GM23338 (cell line): ENCODE results near the gene MARVELD3. TPM values are rescaled to one million over a fixed set of nuclear protein-coding genes. Genes with fewer than 3 reads are reported as not detected.

ENCODE experiments used
- ATAC-seq: fragments of 200-7000 bp; cut with Tn5 transposase; 3 replicates; pipeline ENCODE4 v1.9.1; 2020
- DNase-seq: peaks from one replicate; pipeline ENCODE4 v3.0.0-alpha.2; 2015; ENCODE audit warnings: low spot score
- H2AFZ ChIP-seq: fragments of 200-600 bp; sonication (generic); 2 replicates; pipeline ENCODE4 v1.8.0; 2016; ENCODE audit warnings: antibody characterized with exemption, mild to moderate bottlenecking, moderate library complexity
- H3F3A ChIP-seq: fragments of 200-600 bp; sonication (generic); replicated peaks from 2 replicates; pipeline ENCODE4 v1.8.0; 2017; ENCODE audit warnings: antibody characterized with exemption, mixed run types, low read depth
- H3K27ac ChIP-seq: fragments of 200-600 bp; sonication (generic); 2 replicates; pipeline ENCODE4 v1.6.1; 2016; ENCODE audit warnings: low read depth
- H3K27me3 ChIP-seq: fragments of 200-600 bp; sonication (generic); 2 replicates; pipeline ENCODE4 v1.8.0; 2016; ENCODE audit warnings: mild to moderate bottlenecking, mixed run types, moderate library complexity; ENCODE audit not compliant: insufficient read depth
- H3K36me3 ChIP-seq: fragments of 200-600 bp; sonication (generic); 2 replicates; pipeline ENCODE4 v1.8.0; 2016; ENCODE audit warnings: mild to moderate bottlenecking; ENCODE audit not compliant: insufficient read depth
- H3K4me1 ChIP-seq: fragments of 200-600 bp; sonication (generic); 2 replicates; pipeline ENCODE4 v1.8.0; 2016; ENCODE audit warnings: mild to moderate bottlenecking, moderate library complexity; ENCODE audit not compliant: insufficient read depth
- H3K4me2 ChIP-seq: fragments of 200-600 bp; sonication (generic); 2 replicates; pipeline ENCODE4 v1.7.1; 2017; ENCODE audit warnings: mixed run types
- H3K4me3 ChIP-seq: fragments of 200-600 bp; sonication (generic); 2 replicates; pipeline ENCODE4 v1.6.1; 2016; ENCODE audit warnings: mixed run types
- H3K79me2 ChIP-seq: fragments of 200-600 bp; sonication (generic); replicated peaks from 2 replicates; pipeline ENCODE4 v1.8.0; 2017; ENCODE audit warnings: mild to moderate bottlenecking; ENCODE audit not compliant: insufficient read depth
- H3K9me2 ChIP-seq: fragments of 200-600 bp; sonication (generic); 2 replicates; pipeline ENCODE4 v1.8.0; 2017; ENCODE audit not compliant: insufficient read depth
- H4K20me1 ChIP-seq: fragments of 200-600 bp; sonication (generic); replicated peaks from 2 replicates; pipeline ENCODE4 v1.8.0; 2017; ENCODE audit warnings: mild to moderate bottlenecking; ENCODE audit not compliant: insufficient read depth
- H3K27ac Mint-ChIP-seq: 2 replicates; pipeline ENCODE4 v1.8.0; 2020; ENCODE audit warnings: inconsistent platforms, mild to moderate bottlenecking, moderate library complexity, mixed read lengths
- H3K27me3 Mint-ChIP-seq: 3 replicates; pipeline ENCODE4 v1.8.0; 2022; ENCODE audit warnings: low read depth, mild to moderate bottlenecking, moderate library complexity, mixed read lengths, inconsistent platforms; ENCODE audit not compliant: insufficient read depth, poor library complexity
- H3K36me3 Mint-ChIP-seq: 3 replicates; pipeline ENCODE4 v1.8.0; 2021; ENCODE audit warnings: low read depth, mild to moderate bottlenecking, inconsistent platforms, moderate library complexity, mixed read lengths
- H3K4me1 Mint-ChIP-seq: 3 replicates; pipeline ENCODE4 v1.8.0; 2020; ENCODE audit warnings: mild to moderate bottlenecking, inconsistent platforms, mixed read lengths
- H3K4me3 Mint-ChIP-seq: 3 replicates; pipeline ENCODE4 v1.8.0; 2021; ENCODE audit warnings: moderate library complexity, mild to moderate bottlenecking, inconsistent platforms, mixed read lengths
- H3K9me3 Mint-ChIP-seq: 3 replicates; pipeline ENCODE4 v1.8.0; 2020; ENCODE audit warnings: moderate library complexity, mild to moderate bottlenecking, inconsistent platforms, mixed read lengths
- CREB1 ChIP-seq: fragments of 250-450 bp; sonication (Bioruptor Pico); IDR thresholded peaks from 2 replicates; pipeline ENCODE4 v1.5.0; 2020; ENCODE audit warnings: low read depth, mild to moderate bottlenecking, moderate library complexity
- EZH2 ChIP-seq: fragments of 200-600 bp; sonication (generic); IDR thresholded peaks from one replicate; pipeline ENCODE4 v1.8.0; 2017; ENCODE audit warnings: antibody characterized with exemption, mild to moderate bottlenecking, low read depth; ENCODE audit not compliant: unreplicated experiment
- EZH2phosphoT487 ChIP-seq: fragments of 200-600 bp; sonication (generic); IDR thresholded peaks from one replicate; pipeline ENCODE4 v1.8.1; 2018; ENCODE audit warnings: antibody characterized with exemption; ENCODE audit not compliant: unreplicated experiment
- JUNB ChIP-seq: IDR thresholded peaks from one replicate; pipeline ENCODE4 v1.6.1; 2016; ENCODE audit warnings: antibody characterized with exemption; ENCODE audit not compliant: unreplicated experiment
- NANOG ChIP-seq: IDR thresholded peaks from 2 replicates; pipeline ENCODE4 v1.6.1; 2016; ENCODE audit warnings: antibody characterized with exemption, borderline replicate concordance
- POLR2AphosphoS5 ChIP-seq: IDR thresholded peaks from 2 replicates; pipeline ENCODE4 v1.6.1; 2016; ENCODE audit warnings: antibody characterized with exemption, low read depth
- STAT1 ChIP-seq: IDR thresholded peaks from one replicate; pipeline ENCODE4 v1.6.1; 2016; ENCODE audit warnings: antibody characterized with exemption; ENCODE audit not compliant: unreplicated experiment
- ZNF114 ChIP-seq: fragments of 250-450 bp; sonication (Bioruptor Pico); IDR thresholded peaks from 2 replicates; pipeline ENCODE4 v1.5.0; 2020; ENCODE audit warnings: mild to moderate bottlenecking, moderate library complexity
- ZNF331 ChIP-seq: fragments of 250-450 bp; sonication (Bioruptor Pico); IDR thresholded peaks from 2 replicates; pipeline ENCODE4 v1.5.0; 2020; ENCODE audit warnings: low read depth, mild to moderate bottlenecking, moderate library complexity
- polyA plus RNA-seq: library from polyadenylated mRNA; unstranded; fragments of >200 nt; fragmentation: Nextera tagmentation; extraction: Ambion mirVana; gene quantifications from 2 replicates; pipeline ENCODE4 v1.2.1, GENCODE V29; 2016
- total RNA-seq: library from RNA; depleted of rRNA; stranded (reverse); fragments of >200 nt; shearing (Covaris generic); gene quantifications from 2 replicates; pipeline ENCODE4 v1.2.3, GENCODE V29; 2014
- TF ChIP-seq, protein P1 (sequence below), 2 experiments: fragments of 200-600 bp in 1 of 2; sonication (generic) in 1 of 2; conservative IDR thresholded peaks; 2 replicates each; pipeline versions ENCODE4 v1.5.1 to v1.6.1; 2016 to 2017; ENCODE audit warnings: antibody characterized with exemption in 2 of 2, low read depth in 2 of 2, mild to moderate bottlenecking in 2 of 2, moderate library complexity in 1 of 2
- TF ChIP-seq, protein P2 (sequence below): fragments of 250-450 bp; sonication (Bioruptor Pico); IDR thresholded peaks from 2 replicates; pipeline ENCODE4 v1.5.0; 2020; ENCODE audit warnings: mild to moderate bottlenecking, moderate library complexity
- TF ChIP-seq, protein P3 (sequence below): IDR thresholded peaks from 2 replicates; pipeline ENCODE4 v1.6.1; 2016; ENCODE audit warnings: antibody characterized with exemption

MARVELD3 gene
- total and polyA plus RNA-seq, 2 experiments from 2014 or later = 23.4 to 32.7 TPM

DNA sequence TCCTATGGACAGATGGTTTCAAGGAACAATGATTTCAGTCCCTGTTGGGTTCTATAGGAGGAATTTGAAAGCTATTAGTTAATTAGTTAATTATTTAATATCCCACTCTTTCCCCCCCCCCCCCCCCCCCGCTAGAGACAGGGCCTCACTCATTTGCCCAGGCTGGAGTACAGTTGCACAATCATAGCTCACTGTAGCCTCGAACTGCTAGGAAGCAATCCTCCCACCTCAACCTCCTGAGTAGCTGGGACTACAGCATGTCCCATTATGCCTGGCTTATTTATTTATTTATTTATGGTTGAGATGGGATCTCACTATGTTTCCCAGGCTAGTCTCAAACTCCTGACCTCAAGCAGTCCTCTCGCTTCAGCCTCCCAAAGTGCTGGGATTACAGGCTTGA is 34.1 kb upstream of the MARVELD3 start (continued):
- TF ChIP-seq, protein P1, sequence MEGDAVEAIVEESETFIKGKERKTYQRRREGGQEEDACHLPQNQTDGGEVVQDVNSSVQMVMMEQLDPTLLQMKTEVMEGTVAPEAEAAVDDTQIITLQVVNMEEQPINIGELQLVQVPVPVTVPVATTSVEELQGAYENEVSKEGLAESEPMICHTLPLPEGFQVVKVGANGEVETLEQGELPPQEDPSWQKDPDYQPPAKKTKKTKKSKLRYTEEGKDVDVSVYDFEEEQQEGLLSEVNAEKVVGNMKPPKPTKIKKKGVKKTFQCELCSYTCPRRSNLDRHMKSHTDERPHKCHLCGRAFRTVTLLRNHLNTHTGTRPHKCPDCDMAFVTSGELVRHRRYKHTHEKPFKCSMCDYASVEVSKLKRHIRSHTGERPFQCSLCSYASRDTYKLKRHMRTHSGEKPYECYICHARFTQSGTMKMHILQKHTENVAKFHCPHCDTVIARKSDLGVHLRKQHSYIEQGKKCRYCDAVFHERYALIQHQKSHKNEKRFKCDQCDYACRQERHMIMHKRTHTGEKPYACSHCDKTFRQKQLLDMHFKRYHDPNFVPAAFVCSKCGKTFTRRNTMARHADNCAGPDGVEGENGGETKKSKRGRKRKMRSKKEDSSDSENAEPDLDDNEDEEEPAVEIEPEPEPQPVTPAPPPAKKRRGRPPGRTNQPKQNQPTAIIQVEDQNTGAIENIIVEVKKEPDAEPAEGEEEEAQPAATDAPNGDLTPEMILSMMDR (conservative IDR thresholded peaks at IDR 0.05; ENCODE audit: low read depth in 2 of 2) = no peak

DNA sequence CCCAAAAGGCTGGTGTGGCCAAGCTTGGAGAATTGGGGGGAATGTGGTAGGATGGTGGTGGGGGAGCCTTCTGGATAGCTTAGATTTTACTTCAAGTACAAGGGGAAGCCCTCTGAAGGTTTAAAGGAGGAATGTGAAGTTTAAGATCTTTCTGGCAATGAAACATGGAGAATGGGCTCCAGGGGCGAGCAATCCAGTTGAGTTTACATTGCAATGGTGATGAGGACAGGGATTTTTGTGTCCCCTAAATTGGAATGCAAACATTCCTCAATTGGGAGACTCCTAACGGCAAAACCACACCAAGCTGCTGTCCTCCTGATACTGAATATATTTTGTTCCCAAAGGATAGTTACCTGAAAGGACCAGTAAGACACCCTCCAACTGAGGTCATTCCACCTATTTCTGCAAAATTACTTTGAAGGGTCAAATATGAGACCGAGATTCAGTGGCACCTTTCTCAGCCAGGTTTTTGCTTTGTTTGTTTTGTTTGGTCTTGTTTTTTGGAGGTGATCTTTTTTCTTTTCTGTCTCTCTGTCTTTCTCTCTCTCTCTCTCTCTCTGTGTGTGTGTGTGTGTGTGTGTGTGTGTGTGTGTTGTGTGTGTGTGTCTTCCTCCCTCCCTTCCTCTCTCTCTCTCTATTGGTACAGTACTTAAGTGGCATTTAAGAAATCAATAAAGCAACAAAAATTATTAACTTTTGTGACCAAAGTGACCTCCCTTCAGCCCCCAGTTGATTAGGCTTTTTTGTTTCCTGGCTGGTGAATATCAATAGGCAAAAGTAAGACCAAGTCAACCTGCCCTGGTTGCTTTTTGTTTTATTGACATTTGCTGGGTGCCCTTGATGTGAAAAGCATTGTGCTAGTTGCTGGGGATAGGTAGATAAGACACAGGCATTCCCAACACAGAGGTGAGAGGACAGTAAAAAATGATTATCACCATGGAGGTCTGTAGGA is 32.7 kb upstream of the MARVELD3 start:
- peaks cover 7% of the 10 kb centered on the region; the same call in 2 of the 3 replicates for H3K9me3 Mint-ChIP-seq
- Histone ChIP-seq H3K79me2 (no peaks in the 10 kb centered on the region), H3K4me3 (no peak overlapping the region), H3K4me1 (no peaks in the 10 kb centered on the region), H3K27me3 (no peaks in the 10 kb centered on the region), H3K9me2 (no peaks in the 10 kb centered on the region), H3K36me3 (no peaks in the 10 kb centered on the region), H3K27ac (no peak overlapping the region), H3K4me2 (no peak overlapping the region), H3F3A (no peaks in the 10 kb centered on the region), H4K20me1 (no peaks in the 10 kb centered on the region), H2AFZ (no peak overlapping the region)
- H3K27me3 Mint-ChIP-seq = peaks cover 2% of the 10 kb centered on the region
- H3K4me3 Mint-ChIP-seq = no peak overlapping the region
- no peaks in the 10 kb centered on the region for H3K36me3 Mint-ChIP-seq
- no peak overlapping the region for H3K27ac Mint-ChIP-seq
- ATAC-seq = no peak
- no peak for DNase-seq
- no peaks in the 10 kb centered on the region for H3K4me1 Mint-ChIP-seq
- TF ChIP-seq ZNF114 (CRISPR knock-in tag) (no peak), POLR2AphosphoS5 (no peak), ZNF331 (CRISPR knock-in tag) (no peak), JUNB (no peak), EZH2phosphoT487 (no peak), EZH2 (no peak), NANOG (no peak), STAT1 (no peak), CREB1 (CRISPR knock-in tag) (no peak)
- TF ChIP-seq, protein P2, sequence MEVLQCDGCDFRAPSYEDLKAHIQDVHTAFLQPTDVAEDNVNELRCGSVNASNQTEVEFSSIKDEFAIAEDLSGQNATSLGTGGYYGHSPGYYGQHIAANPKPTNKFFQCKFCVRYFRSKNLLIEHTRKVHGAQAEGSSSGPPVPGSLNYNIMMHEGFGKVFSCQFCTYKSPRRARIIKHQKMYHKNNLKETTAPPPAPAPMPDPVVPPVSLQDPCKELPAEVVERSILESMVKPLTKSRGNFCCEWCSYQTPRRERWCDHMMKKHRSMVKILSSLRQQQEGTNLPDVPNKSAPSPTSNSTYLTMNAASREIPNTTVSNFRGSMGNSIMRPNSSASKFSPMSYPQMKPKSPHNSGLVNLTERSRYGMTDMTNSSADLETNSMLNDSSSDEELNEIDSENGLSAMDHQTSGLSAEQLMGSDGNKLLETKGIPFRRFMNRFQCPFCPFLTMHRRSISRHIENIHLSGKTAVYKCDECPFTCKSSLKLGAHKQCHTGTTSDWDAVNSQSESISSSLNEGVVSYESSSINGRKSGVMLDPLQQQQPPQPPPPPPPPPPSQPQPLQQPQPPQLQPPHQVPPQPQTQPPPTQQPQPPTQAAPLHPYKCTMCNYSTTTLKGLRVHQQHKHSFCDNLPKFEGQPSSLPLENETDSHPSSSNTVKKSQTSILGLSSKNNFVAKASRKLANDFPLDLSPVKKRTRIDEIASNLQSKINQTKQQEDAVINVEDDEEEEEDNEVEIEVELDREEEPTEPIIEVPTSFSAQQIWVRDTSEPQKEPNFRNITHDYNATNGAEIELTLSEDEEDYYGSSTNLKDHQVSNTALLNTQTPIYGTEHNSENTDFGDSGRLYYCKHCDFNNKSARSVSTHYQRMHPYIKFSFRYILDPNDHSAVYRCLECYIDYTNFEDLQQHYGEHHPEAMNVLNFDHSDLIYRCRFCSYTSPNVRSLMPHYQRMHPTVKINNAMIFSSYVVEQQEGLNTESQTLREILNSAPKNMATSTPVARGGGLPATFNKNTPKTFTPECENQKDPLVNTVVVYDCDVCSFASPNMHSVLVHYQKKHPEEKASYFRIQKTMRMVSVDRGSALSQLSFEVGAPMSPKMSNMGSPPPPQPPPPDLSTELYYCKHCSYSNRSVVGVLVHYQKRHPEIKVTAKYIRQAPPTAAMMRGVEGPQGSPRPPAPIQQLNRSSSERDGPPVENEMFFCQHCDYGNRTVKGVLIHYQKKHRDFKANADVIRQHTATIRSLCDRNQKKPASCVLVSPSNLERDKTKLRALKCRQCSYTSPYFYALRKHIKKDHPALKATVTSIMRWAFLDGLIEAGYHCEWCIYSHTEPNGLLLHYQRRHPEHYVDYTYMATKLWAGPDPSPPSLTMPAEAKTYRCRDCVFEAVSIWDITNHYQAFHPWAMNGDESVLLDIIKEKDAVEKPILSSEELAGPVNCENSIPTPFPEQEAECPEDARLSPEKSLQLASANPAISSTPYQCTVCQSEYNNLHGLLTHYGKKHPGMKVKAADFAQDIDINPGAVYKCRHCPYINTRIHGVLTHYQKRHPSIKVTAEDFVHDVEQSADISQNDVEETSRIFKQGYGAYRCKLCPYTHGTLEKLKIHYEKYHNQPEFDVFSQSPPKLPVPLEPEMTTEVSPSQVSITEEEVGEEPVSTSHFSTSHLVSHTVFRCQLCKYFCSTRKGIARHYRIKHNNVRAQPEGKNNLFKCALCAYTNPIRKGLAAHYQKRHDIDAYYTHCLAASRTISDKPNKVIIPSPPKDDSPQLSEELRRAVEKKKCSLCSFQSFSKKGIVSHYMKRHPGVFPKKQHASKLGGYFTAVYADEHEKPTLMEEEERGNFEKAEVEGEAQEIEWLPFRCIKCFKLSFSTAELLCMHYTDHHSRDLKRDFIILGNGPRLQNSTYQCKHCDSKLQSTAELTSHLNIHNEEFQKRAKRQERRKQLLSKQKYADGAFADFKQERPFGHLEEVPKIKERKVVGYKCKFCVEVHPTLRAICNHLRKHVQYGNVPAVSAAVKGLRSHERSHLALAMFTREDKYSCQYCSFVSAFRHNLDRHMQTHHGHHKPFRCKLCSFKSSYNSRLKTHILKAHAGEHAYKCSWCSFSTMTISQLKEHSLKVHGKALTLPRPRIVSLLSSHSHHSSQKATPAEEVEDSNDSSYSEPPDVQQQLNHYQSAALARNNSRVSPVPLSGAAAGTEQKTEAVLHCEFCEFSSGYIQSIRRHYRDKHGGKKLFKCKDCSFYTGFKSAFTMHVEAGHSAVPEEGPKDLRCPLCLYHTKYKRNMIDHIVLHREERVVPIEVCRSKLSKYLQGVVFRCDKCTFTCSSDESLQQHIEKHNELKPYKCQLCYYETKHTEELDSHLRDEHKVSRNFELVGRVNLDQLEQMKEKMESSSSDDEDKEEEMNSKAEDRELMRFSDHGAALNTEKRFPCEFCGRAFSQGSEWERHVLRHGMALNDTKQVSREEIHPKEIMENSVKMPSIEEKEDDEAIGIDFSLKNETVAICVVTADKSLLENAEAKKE (CRISPR knock-in tag) = no peak
- TF ChIP-seq, protein P3, sequence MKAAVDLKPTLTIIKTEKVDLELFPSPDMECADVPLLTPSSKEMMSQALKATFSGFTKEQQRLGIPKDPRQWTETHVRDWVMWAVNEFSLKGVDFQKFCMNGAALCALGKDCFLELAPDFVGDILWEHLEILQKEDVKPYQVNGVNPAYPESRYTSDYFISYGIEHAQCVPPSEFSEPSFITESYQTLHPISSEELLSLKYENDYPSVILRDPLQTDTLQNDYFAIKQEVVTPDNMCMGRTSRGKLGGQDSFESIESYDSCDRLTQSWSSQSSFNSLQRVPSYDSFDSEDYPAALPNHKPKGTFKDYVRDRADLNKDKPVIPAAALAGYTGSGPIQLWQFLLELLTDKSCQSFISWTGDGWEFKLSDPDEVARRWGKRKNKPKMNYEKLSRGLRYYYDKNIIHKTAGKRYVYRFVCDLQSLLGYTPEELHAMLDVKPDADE = no peak
- TF ChIP-seq, protein P1 (conservative IDR thresholded peaks at IDR 0.05; ENCODE audit: low read depth in 2 of 2) = no peak
